ENCODE data around the gene TSNAXIP1.

Gene TSNAXIP1

GRCh38 chr16:67806428-67807147, at the start of gene TSNAXIP1, which contains the start of gene RANBP10:
TSNAXIP1 (plus strand) TSS chr16:67806889; CDS start chr16:67807150, 261 bp downstream.
RANBP10 (minus strand) TSS chr16:67806560; CDS start chr16:67806536, 24 bp downstream.
- DNase-seq: peak; percentile 99

GRCh38 chr16:67758006-67758405, 48.7 kb upstream of the TSNAXIP1 start:
- DNase-seq: no peak

- no peak for DNase-seq
These were observed 47.7 kb upstream of the TSNAXIP1 start for GRCh38 chr16:67758966-67759365.

GRCh38 chr16:67760206-67760955, 46.3 kb upstream of the TSNAXIP1 start:
- no peak for DNase-seq

- no peak for DNase-seq
These were observed 45.8 kb upstream of the TSNAXIP1 start for GRCh38 chr16:67760956-67761230.

- no peak for DNase-seq
These were observed 44.8 kb upstream of the TSNAXIP1 start for GRCh38 chr16:67761924-67762323.

GRCh38 chr16:67762385-67762784, 44.3 kb upstream of the TSNAXIP1 start:
- DNase-seq: no peak

GRCh38 chr16:67763066-67763465, 43.6 kb upstream of the TSNAXIP1 start:
- DNase-seq: no peak

- no peak for DNase-seq
These were observed 42.5 kb upstream of the TSNAXIP1 start for GRCh38 chr16:67764158-67764667.

- DNase-seq: no peak
These were observed 40.4 kb upstream of the TSNAXIP1 start for GRCh38 chr16:67766291-67766690.

- no peak for DNase-seq
These were observed 38.7 kb upstream of the TSNAXIP1 start for GRCh38 chr16:67767953-67768352.

- no peak for DNase-seq
These were observed 36.2 kb upstream of the TSNAXIP1 start for GRCh38 chr16:67770346-67770991.

- no peak for DNase-seq
These were observed 33.6 kb upstream of the TSNAXIP1 start for GRCh38 chr16:67773099-67773498.

- DNase-seq: no peak
These were observed 32.9 kb upstream of the TSNAXIP1 start for GRCh38 chr16:67773569-67774456.

- DNase-seq: no peak
These were observed 32.2 kb upstream of the TSNAXIP1 start for GRCh38 chr16:67774457-67774853.

- DNase-seq: no peak
These were observed 31.4 kb upstream of the TSNAXIP1 start for GRCh38 chr16:67775273-67775672.

GRCh38 chr16:67779256-67780014, 27.3 kb upstream of the TSNAXIP1 start:
- no peak for DNase-seq

- DNase-seq: no peak
These were observed 25.7 kb upstream of the TSNAXIP1 start for GRCh38 chr16:67780847-67781564.

GRCh38 chr16:67781565-67781921, 25.1 kb upstream of the TSNAXIP1 start:
- DNase-seq: no peak

- DNase-seq: no peak
These were observed 23.9 kb upstream of the TSNAXIP1 start for GRCh38 chr16:67782567-67783352.

GRCh38 chr16:67783353-67783725, 23.4 kb upstream of the TSNAXIP1 start:
- no peak for DNase-seq

Data from CD4-positive, alpha-beta T cell treated with Interleukin-17A for 1 hour (primary cell).